Fibroblast of upper back skin (primary cell): Measurements from ENCODE around the gene LARP1.
"Not testable (repeated sequence)": the region's sequence is repeated elsewhere in the genome, so short reads cannot be mapped to it uniquely, and the experiment has no call there.

ENCODE experiments used
- DNase-seq: peaks from one replicate; pipeline ENCODE4 v3.0.0-alpha.2; 2013

LARP1 gene

GRCh38 chr5:154797762-154798161 lies 42.6 kb downstream of the LARP1 start:
- no peak for DNase-seq

DNA sequence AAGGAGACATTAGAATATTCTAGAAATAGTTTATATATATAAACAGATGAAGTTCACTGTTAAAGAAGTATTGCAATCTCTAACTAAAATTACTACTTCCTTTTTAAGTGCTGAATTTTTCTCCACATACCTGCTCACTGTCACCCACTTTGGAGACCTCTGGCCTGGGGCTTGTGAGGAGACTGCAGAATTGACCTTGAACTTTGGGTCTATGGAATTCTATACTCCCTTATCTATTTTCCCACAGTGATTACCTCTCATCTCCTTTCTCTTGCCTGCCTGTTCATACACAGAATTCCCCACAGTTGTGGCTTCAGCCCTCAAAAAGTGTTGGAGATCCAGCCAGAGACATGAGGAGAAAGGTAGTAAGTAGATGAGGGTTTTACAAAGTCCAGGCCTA lies 45.4 kb downstream of the LARP1 start:
- no peak for DNase-seq

DNA sequence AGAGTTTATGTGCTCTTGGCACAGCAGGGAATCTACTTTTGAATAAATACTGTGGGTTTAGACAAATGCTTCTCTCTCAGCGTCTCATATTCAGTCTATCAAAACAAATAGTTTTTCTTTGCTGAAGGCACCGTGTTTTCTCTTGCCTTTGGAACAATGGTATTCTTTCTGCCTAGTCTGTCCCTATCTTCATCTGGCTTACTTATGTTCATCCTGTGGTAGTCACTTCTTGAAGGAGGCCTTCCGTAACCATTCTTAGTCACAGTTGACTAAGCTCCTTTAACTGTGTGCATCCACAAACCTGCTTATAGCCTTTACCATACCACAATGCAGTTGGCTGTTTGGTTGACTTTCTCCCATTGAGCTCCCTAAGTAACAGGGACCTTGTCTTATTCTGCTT lies 45.9 kb downstream of the LARP1 start:
- DNase-seq: no peak

DNA sequence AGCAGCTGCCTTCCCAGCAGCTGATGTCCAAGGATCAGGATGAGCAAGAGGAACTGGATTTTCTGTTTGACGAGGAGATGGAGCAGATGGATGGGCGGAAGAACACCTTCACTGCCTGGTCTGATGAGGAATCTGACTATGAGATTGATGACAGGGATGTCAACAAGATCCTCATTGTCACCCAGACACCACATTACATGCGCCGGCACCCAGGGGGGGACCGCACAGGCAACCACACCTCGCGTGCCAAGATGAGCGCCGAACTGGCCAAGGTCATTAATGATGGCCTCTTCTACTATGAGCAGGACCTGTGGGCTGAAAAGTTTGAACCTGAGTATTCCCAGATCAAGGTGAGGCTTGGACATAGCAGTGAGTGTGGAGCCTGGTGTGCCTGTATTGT lies 46.9 kb downstream of the LARP1 start:
- DNase-seq: no peak

GRCh38 chr5:154806176-154806575 lies 51.0 kb downstream of the LARP1 start:
- no peak for DNase-seq

DNA sequence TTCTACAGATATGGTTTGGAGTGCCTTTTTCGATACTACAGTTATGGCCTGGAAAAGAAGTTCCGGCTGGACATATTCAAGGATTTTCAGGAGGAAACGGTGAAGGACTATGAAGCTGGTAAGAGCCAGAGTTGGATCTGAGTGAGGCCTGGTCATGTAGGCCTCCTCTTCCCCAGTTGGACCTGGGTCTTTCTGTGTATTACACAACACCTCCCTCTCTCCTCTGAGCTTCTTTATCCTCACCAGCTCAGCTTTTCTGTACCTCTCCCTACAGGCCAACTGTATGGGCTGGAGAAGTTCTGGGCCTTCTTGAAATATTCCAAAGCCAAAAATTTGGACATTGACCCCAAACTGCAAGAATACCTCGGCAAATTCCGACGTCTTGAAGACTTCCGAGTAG lies 56.1 kb downstream of the LARP1 start:
- no peak for DNase-seq

DNA sequence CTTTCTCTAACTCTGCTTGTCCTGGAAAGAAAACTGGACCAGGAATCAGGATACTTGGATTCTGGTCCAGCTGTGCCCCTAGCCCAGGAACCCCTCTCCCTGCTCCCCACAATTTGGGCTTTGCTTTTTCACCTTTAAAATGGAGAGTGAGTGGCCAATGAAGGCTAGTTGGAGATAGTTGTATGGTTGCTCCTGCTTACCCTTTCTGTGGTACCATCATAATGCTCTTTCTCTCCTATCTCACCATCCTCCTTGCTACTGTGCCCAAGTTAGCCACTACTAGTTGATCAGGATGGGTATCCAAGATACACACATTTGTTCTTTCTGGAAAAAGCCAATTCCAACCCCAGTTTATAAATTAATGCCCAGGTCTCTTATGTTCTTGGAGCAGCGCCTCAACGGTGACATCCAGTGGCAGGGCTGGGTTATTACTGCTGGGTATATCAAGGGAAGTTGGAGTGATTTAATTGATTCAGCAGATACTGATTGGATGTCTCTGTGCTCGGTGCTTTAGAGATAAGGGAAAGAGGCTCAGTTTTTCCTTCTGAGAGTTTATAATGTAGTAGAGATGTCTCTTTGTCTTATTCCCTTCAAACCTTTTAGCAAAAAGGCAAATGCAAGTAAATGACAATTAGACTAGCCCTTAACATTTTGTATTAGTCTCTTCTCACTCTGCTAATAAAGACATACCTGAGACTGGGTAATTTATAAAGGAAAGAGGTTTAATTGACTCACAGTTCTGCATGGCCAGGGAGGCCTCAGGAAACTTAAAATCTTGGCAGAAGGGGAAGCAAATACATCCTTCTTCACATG lies 56.7 kb downstream of the LARP1 start:
- peak; percentile 64 for DNase-seq

DNA sequence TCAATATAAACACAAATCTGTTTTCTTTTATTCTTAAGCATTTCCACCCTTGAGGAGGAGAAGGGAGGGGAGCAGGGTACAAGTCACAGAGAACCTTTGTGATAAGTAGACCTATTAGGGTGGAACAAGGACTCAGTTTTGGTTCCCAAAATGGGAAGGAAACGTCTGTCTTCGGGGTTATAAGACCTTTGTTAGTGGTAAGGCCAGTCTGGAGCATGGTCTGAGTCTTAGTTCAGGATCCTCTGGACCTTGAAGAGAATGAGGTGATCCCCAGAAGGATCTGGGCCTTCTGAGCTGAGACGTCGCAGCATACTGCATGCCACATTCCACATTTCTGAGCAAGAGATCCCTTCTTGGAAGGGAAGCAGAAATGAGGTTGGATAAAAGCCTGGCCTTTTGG lies 58.0 kb downstream of the LARP1 start:
- DNase-seq: no peak

- no peak for DNase-seq
Observed at GRCh38 chr5:154813736-154814135, 58.6 kb downstream of the LARP1 start.

- no peak for DNase-seq
Observed at GRCh38 chr5:154815025-154815424, 59.8 kb downstream of the LARP1 start.

DNA sequence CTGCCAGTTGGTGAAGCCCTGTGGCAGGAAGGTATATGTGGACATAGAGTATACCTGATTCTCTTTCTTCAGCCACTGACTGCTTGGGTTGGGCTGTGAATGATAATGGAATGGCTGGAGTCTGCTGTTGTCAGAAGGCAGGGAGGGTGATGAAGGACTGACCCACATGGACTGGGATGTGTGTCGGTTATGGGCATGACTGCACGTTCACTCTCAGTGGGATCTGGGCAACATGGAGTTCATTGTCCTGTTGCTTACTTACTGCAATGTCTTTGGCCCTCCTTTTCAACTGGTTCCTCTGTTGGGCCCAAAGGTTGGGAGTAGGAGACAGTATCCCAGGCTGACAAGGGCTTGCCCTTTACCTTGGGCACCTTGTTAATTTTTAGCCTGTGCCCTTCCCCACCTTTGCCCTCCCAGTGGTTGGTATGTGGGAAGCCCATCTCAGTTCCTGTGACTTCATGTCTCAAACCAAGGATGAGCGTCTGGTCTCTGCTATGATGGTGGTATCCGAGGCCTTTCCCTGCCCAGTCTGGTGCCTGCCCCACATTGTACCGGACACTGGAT lies 60.6 kb downstream of the LARP1 start:
- no peak for DNase-seq

DNA sequence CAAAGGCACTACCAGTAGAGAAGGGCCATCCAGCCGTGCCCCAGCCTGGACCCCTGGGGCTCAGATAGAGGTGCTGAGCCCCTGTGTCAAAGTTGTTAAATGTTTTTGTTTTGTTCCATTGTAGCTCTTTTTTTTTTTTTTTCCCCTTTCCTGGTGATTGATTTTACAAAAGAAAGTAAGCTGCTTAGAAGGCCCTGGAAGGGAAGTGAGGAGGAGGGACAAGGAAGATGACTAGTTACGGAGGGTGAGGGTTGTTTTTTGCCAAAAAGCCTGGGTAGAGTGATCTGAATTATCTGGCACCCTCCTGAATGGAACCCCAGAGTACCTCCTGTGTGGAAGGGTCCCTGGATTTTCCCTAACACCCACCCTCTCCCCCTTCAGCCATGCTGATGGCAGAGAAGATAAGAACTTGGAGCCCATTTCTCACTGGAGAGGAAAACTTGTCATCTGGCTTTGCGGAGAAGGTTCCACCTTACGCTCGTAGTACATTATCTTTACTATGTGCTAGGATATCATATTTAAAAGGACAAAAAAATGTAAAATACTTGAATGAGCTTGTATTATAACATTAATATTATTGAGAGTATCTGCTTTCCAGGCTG lies 61.8 kb downstream of the LARP1 start:
- DNase-seq: no peak

GRCh38 chr5:154817815-154818214 lies 62.6 kb downstream of the LARP1 start:
- no peak for DNase-seq

GRCh38 chr5:154818471-154819116 lies 63.4 kb downstream of the LARP1 start:
- DNase-seq: no peak

GRCh38 chr5:154819546-154819945 lies 64.4 kb downstream of the LARP1 start:
- DNase-seq: no peak

GRCh38 chr5:154820383-154820782 lies 65.2 kb downstream of the LARP1 start:
- no peak for DNase-seq

GRCh38 chr5:154822896-154823295 lies 67.7 kb downstream of the LARP1 start:
- not testable (repeated sequence) for DNase-seq

DNA sequence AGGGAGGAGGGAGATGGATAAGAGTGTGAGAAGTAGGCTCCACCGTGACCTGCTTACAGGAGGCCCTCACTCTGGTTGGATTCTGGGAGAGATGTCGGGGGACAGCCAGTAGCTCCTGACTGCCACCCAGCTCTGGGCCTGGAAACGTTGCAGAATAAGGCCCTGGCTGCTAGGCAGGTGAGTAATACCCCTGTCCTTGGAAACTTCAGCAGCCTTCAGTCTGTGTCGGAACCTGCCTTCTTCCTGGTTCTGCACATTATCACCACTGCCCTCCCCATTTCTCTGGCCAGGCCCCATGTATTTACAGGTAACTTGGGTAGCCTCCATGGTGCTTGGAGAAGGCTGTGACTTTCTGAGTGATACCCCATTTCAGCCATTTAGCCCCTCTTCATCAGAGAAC lies 68.4 kb downstream of the LARP1 start:
- DNase-seq: no peak

GRCh38 chr5:154824070-154824469 lies 68.9 kb downstream of the LARP1 start:
- no peak for DNase-seq

DNA sequence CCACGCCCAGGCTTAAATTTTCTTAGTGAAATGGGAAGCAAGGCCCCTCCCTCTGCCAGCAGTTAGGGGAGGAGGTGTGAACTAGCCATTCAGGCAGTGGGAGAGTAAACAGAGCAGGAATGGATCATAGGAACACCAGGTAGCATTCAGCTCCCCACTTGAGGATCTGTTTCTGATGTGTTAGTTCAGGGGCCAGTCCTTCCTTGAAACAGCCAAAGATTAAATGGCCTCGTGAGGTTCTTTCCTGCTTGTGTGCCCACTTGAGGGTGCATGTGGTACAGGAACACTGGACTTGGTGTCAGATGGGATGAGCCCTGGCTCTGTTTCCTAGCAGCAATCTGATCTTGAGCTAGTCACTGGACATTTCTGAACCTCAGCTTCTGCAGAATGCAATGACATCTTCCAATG lies 74.0 kb downstream of the LARP1 start:
- DNase-seq: no peak

DNA sequence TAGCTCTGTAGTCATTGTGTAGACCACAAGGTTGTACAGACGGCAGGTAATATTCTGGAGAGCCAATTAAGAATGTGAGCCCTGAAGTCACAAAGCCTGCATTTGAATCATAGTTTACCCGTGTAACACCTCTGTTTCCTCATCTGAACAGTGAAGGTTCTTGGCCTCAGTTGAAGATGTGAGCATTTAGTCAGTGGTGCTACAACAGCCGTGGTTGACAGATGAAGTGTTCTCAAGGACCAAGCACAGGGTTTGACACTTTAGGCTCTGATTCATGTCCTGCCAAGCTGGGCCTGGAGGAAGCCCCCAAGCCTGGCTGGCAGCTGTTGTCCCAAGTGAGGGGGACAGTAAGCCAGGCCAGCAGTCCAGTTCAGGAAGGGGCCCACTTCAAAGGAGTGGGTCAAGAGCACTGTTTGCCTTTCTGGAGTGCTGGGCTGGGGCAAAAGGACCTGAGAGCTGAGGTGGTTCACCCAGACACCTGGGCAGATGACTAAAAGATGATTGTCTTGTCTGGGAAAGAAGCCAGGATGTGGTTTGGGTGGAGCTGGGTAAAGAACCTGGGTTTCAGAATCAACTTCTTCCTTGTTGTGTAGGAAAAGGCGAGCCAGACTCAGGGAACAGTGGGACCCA lies 74.5 kb downstream of the LARP1 start:
- DNase-seq: no peak

GRCh38 chr5:154830219-154830595 lies 75.0 kb downstream of the LARP1 start:
- no peak for DNase-seq

DNA sequence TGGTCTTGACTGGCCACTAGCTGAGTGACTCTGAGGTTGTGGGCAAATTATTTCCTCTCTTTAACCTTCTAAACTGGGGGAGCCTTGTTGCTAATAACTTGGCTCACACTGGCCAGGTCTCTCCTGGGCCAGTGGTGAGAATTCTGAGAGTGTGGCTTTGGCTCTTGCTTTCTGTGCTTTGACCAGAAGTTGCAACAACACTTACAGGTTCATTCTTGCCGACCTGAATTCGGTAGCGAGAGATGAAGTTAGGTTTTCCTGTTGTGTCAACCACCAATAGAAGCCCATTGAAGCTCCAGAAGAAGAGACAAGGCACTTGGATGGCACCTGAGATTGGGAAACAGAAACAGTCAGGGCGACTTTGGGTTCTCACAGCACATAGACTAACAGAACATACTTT lies 75.4 kb downstream of the LARP1 start:
- no peak for DNase-seq

GRCh38 chr5:154831451-154831850 lies 76.3 kb downstream of the LARP1 start:
- no peak for DNase-seq
